ENCODE data around the gene ZFYVE28. TPM values are rescaled to one million over a fixed set of nuclear protein-coding genes. Genes with fewer than 3 reads are reported as not detected.

ZFYVE28 gene
- total RNA-seq, 1 donor from 2014 or later = 3.3 TPM

- Mint-ChIP-seq H3K4me3 (ENCODE audit: unreplicated experiment) (no peak overlapping the region), H3K9me3 (ENCODE audit: low read depth) (peaks cover 13% of the 10 kb centered on the region)
These were observed 99.6 kb downstream of the ZFYVE28 start for GRCh38 chr4:2318885-2319284.

GRCh38 chr4:2318476-2318875, 100.0 kb downstream of the ZFYVE28 start:
- Mint-ChIP-seq H3K9me3 (ENCODE audit: low read depth) (peaks cover 14% of the 10 kb centered on the region), H3K27me3 (ENCODE audit: low read depth) (peaks cover 2% of the 10 kb centered on the region), H3K4me1 (ENCODE audit: low read depth) (peaks cover 14% of the 10 kb centered on the region), H3K27ac (ENCODE audit: unreplicated experiment) (no peak overlapping the region), H3K4me3 (ENCODE audit: unreplicated experiment) (no peak overlapping the region), H3K36me3 (ENCODE audit: low read depth) (peaks cover 7% of the 10 kb centered on the region)
- TF ChIP-seq CTCF (IDR thresholded peaks at IDR 0.05) = no peak
- no peak for DNase-seq (ENCODE audit: low spot score)

More at GRCh38 chr4:2318885-2319284, 99.6 kb downstream of the ZFYVE28 start:
- Mint-ChIP-seq H3K4me1 (ENCODE audit: low read depth) (peaks cover 14% of the 10 kb centered on the region), H3K27me3 (ENCODE audit: low read depth) (peaks cover 2% of the 10 kb centered on the region), H3K27ac (ENCODE audit: unreplicated experiment) (no peak overlapping the region), H3K36me3 (ENCODE audit: low read depth) (peaks cover 7% of the 10 kb centered on the region)
- TF ChIP-seq CTCF (IDR thresholded peaks at IDR 0.05) = no peak
- no peak for DNase-seq (ENCODE audit: low spot score)

- H3K27ac Mint-ChIP-seq (ENCODE audit: unreplicated experiment) = no peak overlapping the region
- peaks cover 30% of the 10 kb centered on the region for H3K9me3 Mint-ChIP-seq (ENCODE audit: low read depth)
- no peaks in the 10 kb centered on the region for H3K4me1 Mint-ChIP-seq (ENCODE audit: low read depth)
- H3K4me3 Mint-ChIP-seq (ENCODE audit: unreplicated experiment) = no peak overlapping the region
- TF ChIP-seq CTCF (IDR thresholded peaks at IDR 0.05) = no peak
- peaks cover 11% of the 10 kb centered on the region for H3K36me3 Mint-ChIP-seq (ENCODE audit: low read depth)
- H3K27me3 Mint-ChIP-seq (ENCODE audit: low read depth) = peaks cover 11% of the 10 kb centered on the region
- DNase-seq (ENCODE audit: low spot score) = no peak
These were observed 105.1 kb downstream of the ZFYVE28 start for GRCh38 chr4:2313366-2313765.

GRCh38 chr4:2306773-2307410, 111.6 kb downstream of the ZFYVE28 start:
- H3K27ac Mint-ChIP-seq (ENCODE audit: unreplicated experiment) = no peak overlapping the region
- H3K9me3 Mint-ChIP-seq (ENCODE audit: low read depth) = peaks cover 33% of the 10 kb centered on the region
- no peak for TF ChIP-seq CTCF (IDR thresholded peaks at IDR 0.05)
- H3K27me3 Mint-ChIP-seq (ENCODE audit: low read depth) = peaks cover 11% of the 10 kb centered on the region
- no peak overlapping the region for H3K4me3 Mint-ChIP-seq (ENCODE audit: unreplicated experiment)
- peaks cover 9% of the 10 kb centered on the region for H3K36me3 Mint-ChIP-seq (ENCODE audit: low read depth)
- H3K4me1 Mint-ChIP-seq (ENCODE audit: low read depth) = no peaks in the 10 kb centered on the region
- no peak for DNase-seq (ENCODE audit: low spot score)

- Mint-ChIP-seq H3K27me3 (ENCODE audit: low read depth) (peaks cover 11% of the 10 kb centered on the region), H3K36me3 (ENCODE audit: low read depth) (peaks cover 9% of the 10 kb centered on the region), H3K4me1 (ENCODE audit: low read depth) (no peaks in the 10 kb centered on the region), H3K9me3 (ENCODE audit: low read depth) (peaks cover 29% of the 10 kb centered on the region), H3K27ac (ENCODE audit: unreplicated experiment) (no peak overlapping the region), H3K4me3 (ENCODE audit: unreplicated experiment) (no peak overlapping the region)
- TF ChIP-seq CTCF (IDR thresholded peaks at IDR 0.05) = no peak
- DNase-seq (ENCODE audit: low spot score) = no peak
These were observed 112.5 kb downstream of the ZFYVE28 start for GRCh38 chr4:2305766-2306501.
